HepG2 (cell line): Measurements from ENCODE around the gene TRERF1. TPM values are rescaled to one million over a fixed set of nuclear protein-coding genes. Genes with fewer than 3 reads are reported as not detected.
"Not testable (repeated sequence)": the region's sequence is repeated elsewhere in the genome, so short reads cannot be mapped to it uniquely, and the experiment has no call there.

Experiments used
- ATAC-seq: fragments of 200-7000 bp; cut with Tn5 transposase; 3 replicates; pipeline ENCODE4 v1.9.1; 2020; ENCODE audit warnings: mild to moderate bottlenecking, moderate library complexity
- BruUV-seq: library from RNA; stranded (reverse); fragments of 400-500 nt; replicated peaks from 2 replicates; lab custom pipeline; 2021; lab: Mats Ljungman, UMichigan
- CTCF ChIA-PET: fragments of 300-600 bp; formaldehyde crosslinking; extraction: SDS; loops from one replicate; lab custom pipeline; 2021; ENCODE audit warnings: low total read pairs, inconsistent platforms, low intra/inter-chr PET ratio; lab: Yijun Ruan, JAX
- POLR2A ChIA-PET: fragments of 350-600 bp; sonication (Branson Sonifier 250); formaldehyde crosslinking; loops from one replicate; lab custom pipeline; 2020; ENCODE audit warnings: antibody characterized with exemption, inconsistent platforms; lab: Yijun Ruan, JAX
- DNase-seq: peaks from one replicate; pipeline ENCODE4 v3.0.0-alpha.2; 2015; ENCODE audit warnings: low spot score
- FAIRE-seq: peaks from 3 replicates; lab custom pipeline; 2011; peaks lifted over from hg19 to GRCh38; lab: Jason Lieb, UNC
- H2AFZ ChIP-seq: one replicate; pipeline ENCODE4 v1.6.1; 2011; ENCODE audit warnings: low read length, inconsistent platforms
- H3K27ac ChIP-seq: fragments of 300-600 bp; 3 replicates; pipeline ENCODE4 v1.8.0; 2011; ENCODE audit warnings: mixed run types, mild to moderate bottlenecking, mixed read lengths, low read length, inconsistent platforms; ENCODE audit not compliant: insufficient read depth; ENCODE audit errors: extremely low read length
- H3K27me3 ChIP-seq, 2 experiments: fragments of 200-600 bp in 1 of 2; 2 replicates in 1 of 2; 3 replicates in 1 of 2; pipeline versions ENCODE4 v1.6.0 to v1.8.0; 2011; ENCODE audit warnings: low read length in 2 of 2, mild to moderate bottlenecking in 2 of 2, moderate library complexity in 2 of 2, inconsistent platforms in 1 of 2; ENCODE audit not compliant: insufficient read depth in 2 of 2, control insufficient read depth in 1 of 2
- H3K36me3 ChIP-seq, 2 experiments: fragments of 200-600 bp in 1 of 2; replicated peaks in 1 of 2; 2 replicates in 1 of 2; 3 replicates in 1 of 2; pipeline versions ENCODE4 v1.5.1 to v1.8.0; 2011; ENCODE audit warnings: low read length in 2 of 2, inconsistent platforms in 1 of 2; ENCODE audit not compliant: insufficient read depth in 2 of 2, control insufficient read depth in 1 of 2
- H3K4me1 ChIP-seq: 2 replicates; pipeline ENCODE4 v1.5.1; 2012; ENCODE audit warnings: low read length, inconsistent platforms; ENCODE audit not compliant: insufficient read depth
- H3K4me2 ChIP-seq: 2 replicates; pipeline ENCODE4 v1.6.0; 2011; ENCODE audit warnings: low read depth, low read length, inconsistent platforms
- H3K4me3 ChIP-seq, 3 experiments: fragments of 200-600 bp in 1 of 3; sonication (generic), shearing (Covaris generic) in 1 of 3; replicated peaks in 1 of 3; 2 replicates each; pipeline ENCODE4 v1.5.1; 2011 to 2016; ENCODE audit warnings: low read length in 3 of 3, inconsistent platforms in 2 of 3, low read depth in 2 of 3, mild to moderate bottlenecking in 2 of 3, control low read depth in 1 of 3, mixed read lengths in 1 of 3; ENCODE audit not compliant: insufficient read depth in 1 of 3
- H3K79me2 ChIP-seq: one replicate; pipeline ENCODE4 v1.6.1; 2011; ENCODE audit warnings: low read length, inconsistent platforms; ENCODE audit not compliant: insufficient read depth
- H3K9ac ChIP-seq: 2 replicates; pipeline ENCODE4 v1.6.0; 2011; ENCODE audit warnings: mild to moderate bottlenecking, low read depth, low read length, inconsistent platforms; ENCODE audit not compliant: insufficient read depth
- H3K9me3 ChIP-seq: 2 replicates; pipeline ENCODE4 v1.5.1; 2012; ENCODE audit warnings: mild to moderate bottlenecking, low read length
- H4K20me1 ChIP-seq: 2 replicates; pipeline ENCODE4 v1.6.0; 2011; ENCODE audit warnings: inconsistent platforms, mild to moderate bottlenecking, low read length, moderate library complexity; ENCODE audit not compliant: insufficient read depth
- CC2D1A ChIP-seq: sonication (generic); formaldehyde crosslinking; IDR thresholded peaks from 2 replicates; pipeline ENCODE4 v1.8.1; 2023; ENCODE audit warnings: mild to moderate bottlenecking, missing genetic modification reagents
- GRHL1 ChIP-seq: sonication (generic); formaldehyde crosslinking; conservative IDR thresholded peaks from 2 replicates; pipeline ENCODE4 v1.8.0; 2022; ENCODE audit warnings: missing genetic modification reagents
- NR2F2 ChIP-seq: IDR thresholded peaks from 2 replicates; pipeline ENCODE4 v1.6.1; 2012; ENCODE audit warnings: low read depth, inconsistent platforms, borderline replicate concordance
- ZBTB42 ChIP-seq: sonication (generic); formaldehyde crosslinking; IDR thresholded peaks from 2 replicates; pipeline ENCODE4 v1.5.0; 2020; ENCODE audit warnings: mild to moderate bottlenecking, missing genetic modification reagents
- ZFP36L1 ChIP-seq: sonication (generic); formaldehyde crosslinking; IDR thresholded peaks from 2 replicates; pipeline ENCODE4 v1.8.0; 2022; ENCODE audit warnings: mild to moderate bottlenecking, missing genetic modification reagents, moderate library complexity
- ZNF280D ChIP-seq: sonication (generic); formaldehyde crosslinking; IDR thresholded peaks from 2 replicates; pipeline ENCODE4 v1.5.1; 2020; ENCODE audit warnings: mild to moderate bottlenecking, missing genetic modification reagents
- ZNF282 ChIP-seq: fragments of 450-650 bp; IDR thresholded peaks from 2 replicates; pipeline ENCODE4 v1.6.1; 2018; ENCODE audit not compliant: partially characterized antibody
- ZNF460 ChIP-seq: sonication (generic); formaldehyde crosslinking; IDR thresholded peaks from 2 replicates; pipeline ENCODE4 v1.5.1; 2020; ENCODE audit warnings: missing genetic modification reagents, mild to moderate bottlenecking, borderline replicate concordance
- ZNF770 ChIP-seq: sonication (generic); formaldehyde crosslinking; IDR thresholded peaks from 2 replicates; pipeline ENCODE4 v1.5.0; 2020; ENCODE audit warnings: mild to moderate bottlenecking, missing genetic modification reagents
- WGBS: methylation state at CpG from one replicate; pipeline ENCODE4 v1.1.6; 2017; ENCODE audit warnings: low lambda C conversion rate; 5-methylcytosine and 5-hydroxymethylcytosine counted together
- in situ Hi-C: cut with HindIII; loops from 2 replicates; pipeline ENCODE4 v1.10.0; 2017; ENCODE audit warnings: low pct_unique_long_range_greater_than_20kb; ENCODE audit not compliant: extremely low pct_ligation_motif_present
- intact Hi-C: fragments of 100-400 bp; cut with micrococcal nuclease; formaldehyde crosslinking; loops from one replicate; pipeline ENCODE4 v1.10.0; 2022; ENCODE audit not compliant: unreplicated experiment
- polyA plus RNA-seq, 8 experiments: library from polyadenylated mRNA; depleted of rRNA in 3 of 8; stranded (reverse) in 7 of 8; unstranded in 1 of 8; fragments of >200 nt; fragmentation: Illumina TruSeq in 4 of 8; extraction: Trizol in 4 of 8; gene quantifications; 2 replicates each; pipeline versions ENCODE4 v1.2.1 to v1.2.3, GENCODE V29; 2011 to 2016; ENCODE audit warnings: low read depth in 4 of 8, missing spikeins in 1 of 8, mixed read lengths in 1 of 8; ENCODE audit not compliant: insufficient read depth in 1 of 8
- total RNA-seq, 5 experiments: library from RNA; depleted of rRNA; stranded (reverse); fragments of >200 nt; fragmentation: Illumina TruSeq; extraction: Trizol; gene quantifications; 2 replicates each; pipeline ENCODE4 v1.2.3, GENCODE V29; 2016; ENCODE audit warnings: low read depth in 1 of 5

TRERF1 gene
- total and polyA plus RNA-seq, 2 of the 13 experiments (the other 11 are each of a cell fraction or from before 2014, with no cell fraction given): 0.02 TPM; not detected in 1

GRCh38 chr6:42207559-42207958 is 244.2 kb downstream of the TRERF1 start:
- POLR2A ChIA-PET, H2AFZ ChIP-seq, DNase-seq, CTCF ChIA-PET, H3K4me2 ChIP-seq, H3K4me3 ChIP-seq, H3K9ac ChIP-seq, FAIRE-seq, H3K27me3 ChIP-seq, H3K9me3 ChIP-seq, H3K27ac ChIP-seq, H3K79me2 ChIP-seq, intact Hi-C loops, H4K20me1 ChIP-seq, ATAC-seq: not testable (repeated sequence)
- TSS peak; percentile 54 for BruUV-seq
- in situ Hi-C loops: loop anchor here (25.0 kb wide), 1 partner anchor 420 kb away; the partner anchor contains the start of genes FRS3, PRICKLE4 and TOMM6
- H3K4me1 ChIP-seq: peaks cover 42% of the 10 kb centered on the region
- 72% methylated on average over 2 of the region's 2 CpGs for WGBS
- peaks cover 20 to 34% of the 10 kb centered on the region in 2 experiments for H3K36me3 ChIP-seq

GRCh38 chr6:42204768-42205282 is 246.9 kb downstream of the TRERF1 start:
- no peaks in the 10 kb centered on the region for H3K27me3 ChIP-seq
- in situ Hi-C loops (loop anchor here (25.0 kb wide), 1 partner anchor 418 kb away; the partner anchor contains the start of genes FRS3, PRICKLE4 and TOMM6), intact Hi-C loops (no loop called here)
- H3K9ac ChIP-seq: peak overlapping the region; percentile 12; the same call in 1 of the 2 replicates
- H3K9me3 ChIP-seq: no peaks in the 10 kb centered on the region
- CTCF ChIA-PET: interaction anchor here (1.2 kb wide), 1 partner anchor 10 kb away, joined by 4 read pairs; no protein-coding TSS in a partner anchor
- ATAC-seq: no peak
- H3K36me3 ChIP-seq: peaks cover 9 to 11% of the 10 kb centered on the region in 2 experiments
- no TSS peak for BruUV-seq
- FAIRE-seq: no peak
- H3K4me3 ChIP-seq: peak overlapping the region in 2 of 3 experiments; percentile 11 to 25; a peak in 2 of 6 replicates
- POLR2A ChIA-PET: interaction anchor here (1.3 to 2.2 kb wide), 2 partner anchors 12 to 22 kb away, joined by 3 to 5 read pairs; no protein-coding TSS in a partner anchor
- H3K27ac ChIP-seq: peak overlapping the region; percentile 52
- WGBS: 64% methylated on average over 4 of the region's 4 CpGs
- no peak overlapping the region for H2AFZ ChIP-seq
- no peak for DNase-seq
- H3K4me1 ChIP-seq: peaks cover 61% of the 10 kb centered on the region
- H4K20me1 ChIP-seq: no peaks in the 10 kb centered on the region
- peak overlapping the region; percentile 69 for H3K4me2 ChIP-seq
- no peaks in the 10 kb centered on the region for H3K79me2 ChIP-seq
- TF ChIP-seq ZNF770 (CRISPR knock-in tag) (peak; percentile 93), CC2D1A (0 out of 2 replicates have a peak, but pooled peaks have one; percentile 3), ZBTB42 (CRISPR knock-in tag) (no peak), ZNF282 (no peak), ZNF280D (CRISPR knock-in tag) (0 out of 2 replicates have a peak, but pooled peaks have one; percentile 54), GRHL1 (CRISPR knock-in tag) (no peak), ZNF460 (CRISPR knock-in tag) (peak; percentile 96), ZFP36L1 (CRISPR knock-in tag) (peak; percentile 22; the same call in 1 of the 2 replicates), NR2F2 (no peak)
